HG02870 (cell line): ENCODE results near the gene TPSB2.
"Not testable (repeated sequence)": the region's sequence is repeated elsewhere in the genome, so short reads cannot be mapped to it uniquely, and the experiment has no call there.

Experiments
- ATAC-seq: cut with Tn5 transposase; IDR thresholded peaks from one replicate; pipeline ENCODE4 v1.9.1; 2021; ENCODE audit warnings: mild to moderate bottlenecking, moderate library complexity; ENCODE audit not compliant: unreplicated experiment

TPSB2 gene

DNA sequence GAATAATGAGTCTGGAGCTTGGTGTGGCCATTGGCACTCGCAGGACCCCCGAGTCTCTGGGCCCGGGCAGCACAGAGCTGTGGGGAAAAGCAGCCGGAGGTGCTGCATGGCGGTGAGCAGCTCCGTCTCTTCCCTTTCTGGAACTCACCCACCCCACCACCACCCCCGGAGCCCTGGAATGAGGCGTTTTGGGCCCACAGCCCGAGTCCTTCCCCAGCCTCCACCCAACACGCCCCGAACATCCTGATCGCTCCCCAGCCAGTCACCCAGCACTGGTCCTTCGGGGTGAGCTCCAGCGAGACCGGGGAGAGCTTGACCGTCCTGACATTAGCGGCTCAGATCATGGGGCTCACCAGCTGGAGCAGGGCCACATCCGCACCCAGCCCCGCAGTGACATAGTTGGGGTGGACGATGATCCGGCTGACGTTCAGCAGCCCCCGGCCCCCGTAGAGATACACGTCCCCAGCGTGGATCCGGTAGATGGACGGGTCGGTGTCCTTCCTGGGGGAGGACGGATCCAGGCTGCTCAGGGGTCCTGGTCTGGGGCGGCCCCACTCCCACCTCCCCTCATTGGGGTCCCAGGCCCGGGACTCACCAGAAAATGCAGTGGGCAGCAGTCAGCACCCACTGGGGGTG lies 32.3 kb upstream of the TPSB2 start:
- ATAC-seq: no peak

DNA sequence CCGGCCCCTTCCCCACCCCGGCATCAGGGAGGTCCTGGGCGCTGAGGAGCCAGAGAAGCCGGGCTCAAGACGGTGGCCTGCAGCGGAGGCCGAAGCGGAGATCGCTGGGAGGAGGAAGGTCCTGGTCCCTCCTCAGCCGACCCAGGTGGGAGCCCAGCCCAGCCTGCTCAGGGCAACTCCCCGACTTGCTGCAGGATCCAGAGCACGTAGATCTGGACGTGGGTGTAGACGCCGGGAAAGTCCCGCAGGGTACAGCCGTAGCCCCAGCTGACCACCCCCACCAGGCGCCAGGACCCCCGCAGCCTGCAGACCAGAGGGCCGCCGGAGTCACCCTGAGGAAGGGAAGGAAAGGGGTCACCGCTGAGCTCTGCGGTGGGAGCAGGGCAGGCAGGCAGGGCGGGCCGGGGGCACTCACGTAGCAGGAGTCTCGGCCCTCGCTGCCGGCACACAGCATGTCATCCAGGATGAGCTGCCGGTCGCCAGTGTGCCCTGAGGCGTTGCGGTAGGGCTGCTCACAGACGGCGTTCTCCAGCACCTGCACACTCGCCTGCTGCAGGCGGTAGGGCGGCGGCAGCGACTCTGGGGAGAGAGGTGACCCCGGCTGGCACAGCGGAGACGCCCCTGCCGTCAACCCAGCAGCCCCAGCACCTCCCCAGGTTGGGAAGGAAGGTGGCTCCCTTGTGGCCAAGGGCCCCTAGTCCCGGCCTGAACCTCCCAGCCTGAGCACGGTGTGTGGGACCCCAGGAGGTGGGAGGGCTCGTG lies 31.3 kb upstream of the TPSB2 start:
- ATAC-seq: no peak

GRCh38 chr16:1260101-1260680 lies 30.2 kb upstream of the TPSB2 start:
- no peak for ATAC-seq

- ATAC-seq: no peak
Measured at GRCh38 chr16:1259760-1260068, 29.7 kb upstream of the TPSB2 start.

DNA sequence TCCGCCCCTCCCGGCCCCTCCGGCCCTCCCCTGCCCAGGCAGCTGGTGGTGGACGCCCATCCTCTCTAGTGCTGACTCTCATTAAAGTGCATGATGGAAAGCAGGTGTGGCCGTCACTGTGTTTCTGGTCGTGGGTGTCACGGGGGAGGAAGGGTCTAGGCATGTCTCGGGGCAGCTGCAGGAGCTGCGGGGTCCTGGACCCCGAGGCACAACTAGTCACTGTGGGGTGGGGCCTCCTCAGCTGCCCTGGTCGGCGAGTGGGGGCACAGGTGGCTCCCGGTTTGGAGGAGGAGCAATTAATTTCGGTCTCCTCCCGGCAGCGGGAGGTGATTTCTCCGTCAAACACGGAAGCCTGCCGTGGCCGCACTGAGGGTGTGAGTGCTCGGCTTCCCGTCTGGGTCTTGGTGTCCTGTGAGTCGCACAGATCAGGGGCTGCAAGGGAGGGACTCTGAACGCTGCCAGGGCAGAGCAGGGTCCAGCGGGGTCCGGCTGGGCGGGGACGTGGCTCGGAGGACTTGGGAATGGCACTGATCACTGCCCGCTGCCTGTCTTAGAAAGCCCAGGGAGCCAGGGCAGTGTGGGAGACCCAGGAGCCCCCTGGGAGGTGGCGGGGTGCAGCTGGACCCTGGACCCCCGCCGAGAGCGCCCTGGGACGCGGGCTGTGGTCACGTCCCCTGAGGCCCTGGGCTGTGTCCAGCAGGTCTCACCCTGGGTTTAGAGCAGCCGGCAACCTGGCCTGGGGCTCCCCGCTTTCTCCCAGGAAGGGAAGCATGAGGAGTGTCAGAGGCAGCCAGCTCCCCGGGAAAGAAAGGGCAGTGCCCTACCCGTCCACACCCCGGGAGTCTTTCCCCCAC lies 29.1 kb upstream of the TPSB2 start:
- no peak for ATAC-seq

DNA sequence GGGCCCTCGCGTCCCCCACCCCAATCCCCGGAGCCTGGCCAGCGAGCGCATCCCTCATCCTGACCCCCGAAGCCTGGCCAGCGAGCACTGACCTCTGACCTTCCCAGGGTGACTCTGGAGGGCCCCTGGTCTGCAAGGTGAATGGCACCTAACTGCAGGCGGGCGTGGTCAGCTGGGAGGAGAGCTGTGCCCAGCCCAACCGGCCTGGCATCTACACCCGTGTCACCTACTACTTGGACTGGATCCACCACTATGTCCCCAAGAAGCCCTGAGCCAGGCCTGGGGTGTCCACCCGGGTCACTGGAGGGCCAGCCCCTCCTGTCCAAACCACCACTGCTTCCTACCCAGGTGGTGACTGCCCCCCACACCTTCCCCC lies 28.2 kb upstream of the TPSB2 start:
- ATAC-seq: no peak

DNA sequence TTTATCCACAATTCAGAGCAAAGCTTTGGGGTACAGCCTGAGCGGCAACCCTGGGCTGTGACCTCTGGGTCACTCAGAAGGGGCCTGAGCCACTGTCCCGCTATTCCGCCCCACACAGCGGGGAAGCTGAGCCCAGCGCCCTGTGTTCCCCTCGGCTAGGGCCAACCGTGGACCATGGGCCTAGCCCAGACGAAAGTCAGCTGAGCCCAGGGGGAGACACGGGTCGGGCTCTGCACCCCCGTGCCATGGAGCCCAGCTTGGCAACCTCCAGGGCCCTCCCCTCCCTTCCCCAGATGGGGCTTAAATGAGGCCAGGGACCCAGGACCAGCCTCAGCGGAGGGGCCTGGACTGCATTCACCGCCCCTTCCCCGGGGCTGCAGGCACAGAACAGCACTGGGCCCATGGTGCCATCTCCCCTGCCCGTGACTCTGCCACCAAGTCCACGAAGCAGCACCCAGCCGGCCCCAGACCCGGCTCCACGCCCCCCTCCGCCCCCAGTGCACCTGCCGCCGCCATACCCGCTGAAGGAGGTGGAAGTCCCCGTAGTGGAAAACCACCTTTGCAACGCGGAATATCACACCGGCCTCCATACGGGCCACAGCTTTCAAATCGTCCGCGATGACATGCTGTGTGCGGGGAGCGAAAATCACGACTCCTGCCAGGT lies 27.7 kb upstream of the TPSB2 start:
- no peak for ATAC-seq

GRCh38 chr16:1256874-1257322 lies 26.9 kb upstream of the TPSB2 start:
- ATAC-seq: no peak

DNA sequence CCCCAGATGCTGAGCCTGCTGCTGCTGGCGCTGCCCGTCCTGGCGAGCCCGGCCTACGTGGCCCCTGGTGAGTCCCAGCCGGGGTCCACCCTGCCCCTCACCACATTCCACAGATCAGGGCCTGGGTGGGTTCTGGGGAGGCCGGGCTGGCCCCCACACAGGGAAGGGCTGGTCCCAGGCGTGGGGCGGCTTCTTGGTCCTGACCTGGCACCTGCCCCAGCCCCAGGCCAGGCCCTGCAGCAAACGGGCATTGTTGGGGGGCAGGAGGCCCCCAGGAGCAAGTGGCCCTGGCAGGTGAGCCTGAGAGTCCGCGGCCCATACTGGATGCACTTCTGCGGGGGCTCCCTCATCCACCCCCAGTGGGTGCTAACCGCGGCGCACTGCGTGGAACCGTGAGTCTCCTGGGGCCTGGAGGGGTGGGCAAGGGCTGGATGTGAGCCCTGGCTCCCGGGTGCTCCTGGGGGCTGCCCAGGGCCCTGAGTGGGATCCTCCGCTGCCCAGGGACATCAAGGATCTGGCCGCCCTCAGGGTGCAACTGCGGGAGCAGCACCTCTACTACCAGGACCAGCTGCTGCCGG lies 26.4 kb upstream of the TPSB2 start:
- ATAC-seq: not testable (repeated sequence)

DNA sequence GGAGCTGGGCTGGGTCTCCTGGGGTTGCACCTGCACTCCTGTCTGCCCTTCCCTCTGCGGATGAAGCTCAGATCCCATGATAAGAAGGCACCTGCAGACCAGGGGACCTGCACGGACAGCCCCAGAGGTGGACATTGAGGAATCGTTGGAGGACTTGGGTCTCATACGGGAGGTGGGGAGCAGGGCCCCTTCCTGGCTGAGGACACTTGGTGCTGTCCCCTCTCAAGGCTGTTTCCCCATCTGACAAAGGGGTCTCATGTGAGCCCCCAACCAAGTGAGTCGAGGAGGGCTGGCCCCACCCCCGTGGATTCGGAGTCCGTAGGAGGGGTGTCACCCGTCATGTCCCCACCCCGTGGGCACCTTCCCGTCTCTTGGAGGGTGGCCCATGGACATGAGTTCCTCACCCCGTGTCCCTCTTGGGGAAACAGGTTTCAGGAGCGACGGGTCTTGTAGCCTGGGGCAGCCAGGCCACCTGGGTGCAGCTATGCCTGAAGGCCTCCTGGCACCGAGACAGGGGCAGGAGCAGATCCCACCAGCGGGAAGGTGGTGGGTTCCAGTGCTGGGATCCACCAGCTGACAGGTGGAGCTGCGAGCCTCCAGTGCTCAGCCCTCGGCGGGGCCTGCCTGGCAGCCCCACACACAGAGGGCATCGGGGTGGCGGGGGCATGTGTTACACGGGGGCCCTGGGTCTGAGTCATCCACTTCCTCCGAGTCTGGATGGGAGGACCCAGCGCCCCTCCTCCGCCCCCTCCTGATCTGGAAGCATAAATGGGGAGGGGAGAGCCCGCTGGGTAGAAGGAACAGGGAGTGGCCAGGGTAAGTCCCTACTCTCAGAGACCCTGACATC lies 25.5 kb upstream of the TPSB2 start, which contains the start of gene TPSD1:
Gene TPSD1 (plus strand): TSS at position 794 of the 847 bp plus-strand sequence. CDS start 212 bp downstream, outside the sequence.
- not testable (repeated sequence) for ATAC-seq

- ATAC-seq: not testable (repeated sequence)
Measured at GRCh38 chr16:1254821-1255220, 24.8 kb upstream of the TPSB2 start.

DNA sequence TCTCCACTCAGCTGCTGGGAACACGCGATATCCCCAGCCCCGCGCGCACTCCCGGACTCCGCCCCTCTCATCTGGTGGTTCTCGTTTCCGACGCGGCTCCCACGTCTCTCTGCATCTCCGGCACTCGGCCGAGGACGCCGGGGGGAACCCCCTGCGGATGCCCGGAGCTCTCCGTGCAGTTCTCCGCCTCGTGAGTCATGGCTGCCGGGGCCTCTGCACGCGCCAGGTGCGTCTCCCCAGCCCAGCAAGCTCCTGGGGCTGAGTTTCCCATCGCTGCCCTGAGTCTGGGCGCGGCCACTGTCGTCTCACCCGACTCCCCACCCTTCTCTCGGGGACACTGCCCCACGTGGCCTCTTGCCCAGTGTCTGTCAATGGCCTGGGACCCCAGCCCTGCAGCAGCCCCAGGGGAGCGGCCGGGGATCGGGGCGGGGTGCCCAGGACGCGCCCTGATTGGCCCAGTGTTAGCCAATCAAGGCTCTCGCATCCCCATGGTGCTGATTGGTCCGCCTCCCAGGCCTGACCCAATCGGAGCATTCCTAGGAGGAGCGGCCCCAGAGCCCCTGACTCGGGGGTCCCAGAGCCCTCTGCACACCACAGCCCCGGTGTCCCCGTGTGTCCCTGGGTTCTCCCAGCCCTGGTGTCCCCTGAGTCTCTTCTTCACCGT lies 23.8 kb upstream of the TPSB2 start:
- not testable (repeated sequence) for ATAC-seq

DNA sequence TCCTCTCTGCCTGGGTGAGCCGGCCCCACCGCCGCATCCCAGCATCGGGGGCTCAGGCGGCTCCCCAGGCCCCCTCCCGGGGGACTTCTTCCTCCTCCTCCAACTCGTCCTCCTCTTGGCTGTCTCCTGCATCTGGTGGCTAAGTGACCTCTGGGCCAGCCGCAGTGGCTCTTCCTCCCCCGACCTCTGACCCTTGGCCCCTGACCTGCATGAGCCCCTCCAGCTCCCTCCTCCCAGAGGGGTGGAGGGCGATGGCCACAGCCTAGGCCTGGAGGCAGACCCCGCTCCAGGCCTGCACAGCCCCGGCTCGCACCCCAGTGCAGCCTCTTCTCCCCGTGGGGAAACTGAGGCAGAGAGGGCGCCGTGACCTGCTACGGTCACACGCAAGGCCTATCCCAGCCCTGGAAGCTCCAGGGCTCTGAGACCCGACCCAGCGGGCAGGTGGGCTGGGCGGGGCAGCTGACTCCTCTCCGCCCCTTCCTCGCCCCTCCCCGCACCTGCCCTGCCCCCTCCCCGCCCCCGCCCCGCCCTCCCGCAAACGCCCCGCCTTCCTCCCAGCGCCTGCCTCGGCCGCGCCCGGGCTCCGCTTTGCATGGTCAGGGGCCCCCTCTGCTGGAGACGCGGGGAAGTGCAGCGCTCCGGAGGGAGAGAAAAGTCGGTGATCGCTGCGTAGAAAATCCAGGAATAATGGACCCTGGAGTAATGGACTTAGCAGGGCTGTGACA lies 19.2 kb upstream of the TPSB2 start:
- not testable (repeated sequence) for ATAC-seq

GRCh38 chr16:1247903-1248537 lies 18.0 kb upstream of the TPSB2 start:
- not testable (repeated sequence) for ATAC-seq

DNA sequence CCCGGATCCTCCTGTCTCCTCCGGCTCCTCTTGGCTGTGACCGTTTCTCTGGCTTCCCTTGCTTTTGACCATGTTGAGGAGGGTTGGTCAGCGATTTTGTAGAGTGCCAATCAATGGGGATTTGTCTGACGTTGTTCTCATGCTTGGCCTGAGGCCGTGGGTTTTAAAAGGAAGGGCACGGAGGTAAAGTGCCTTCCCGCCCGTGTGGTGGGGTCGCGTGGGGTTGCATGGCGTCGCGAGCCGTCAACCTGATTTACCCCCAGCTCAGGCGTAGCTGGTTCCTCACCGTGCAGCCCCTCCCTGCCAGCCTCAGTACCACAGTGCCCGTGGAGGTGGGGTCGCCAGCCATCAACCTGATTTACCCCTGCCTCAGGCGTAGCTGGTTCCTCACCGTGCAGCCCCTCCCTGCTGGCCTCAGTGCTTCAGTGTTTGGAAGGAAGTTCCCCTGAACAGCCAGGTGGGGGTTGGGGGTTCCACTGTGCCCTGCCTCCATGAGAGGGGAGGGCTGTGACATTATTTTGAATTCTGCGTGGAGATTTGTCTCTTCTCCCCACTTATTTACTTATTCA lies 15.6 kb upstream of the TPSB2 start:
- no peak for ATAC-seq

- ATAC-seq: no peak
Measured at GRCh38 chr16:1244881-1245280, 14.9 kb upstream of the TPSB2 start.
